Measurements from ENCODE around the gene ATP1B2. TPM values are rescaled to one million over a fixed set of nuclear protein-coding genes. Genes with fewer than 3 reads are reported as not detected.

Gene ATP1B2
- total RNA-seq, 1 experiment from 2014 or later: not detected

- peaks cover 3% of the 10 kb centered on the region for H3K9me3 Mint-ChIP-seq (ENCODE audit: low read depth, unreplicated experiment)
- no peak for DNase-seq
- intact Hi-C loops (cut with micrococcal nuclease; ENCODE audit: unreplicated experiment): no loop called here
- no peaks in the 10 kb centered on the region for H3K27me3 Mint-ChIP-seq (ENCODE audit: unreplicated experiment)
- CTCF ChIA-PET: no interaction called here
- H3K36me3 Mint-ChIP-seq (ENCODE audit: insufficient read depth, unreplicated experiment): peaks cover 48% of the 10 kb centered on the region
- H3K4me3 Mint-ChIP-seq (ENCODE audit: low read depth, unreplicated experiment): no peak overlapping the region
- TF ChIP-seq CTCF (IDR thresholded peaks at IDR 0.05; ENCODE audit: unreplicated experiment): no peak
- no TSS peak for BruUV-seq (replicated peaks)
- no peak overlapping the region for H3K27ac Mint-ChIP-seq (ENCODE audit: unreplicated experiment)
- H3K4me1 Mint-ChIP-seq (ENCODE audit: low read depth, unreplicated experiment): no peaks in the 10 kb centered on the region
These were observed 26.8 kb downstream of the ATP1B2 start for GRCh38 chr17:7677388-7678067.

- no peak for TF ChIP-seq CTCF (IDR thresholded peaks at IDR 0.05; ENCODE audit: unreplicated experiment)
- no peaks in the 10 kb centered on the region for H3K27me3 Mint-ChIP-seq (ENCODE audit: unreplicated experiment)
- no peak for DNase-seq
- H3K36me3 Mint-ChIP-seq (ENCODE audit: insufficient read depth, unreplicated experiment): peaks cover 50% of the 10 kb centered on the region
- no peaks in the 10 kb centered on the region for H3K9me3 Mint-ChIP-seq (ENCODE audit: low read depth, unreplicated experiment)
- peak overlapping the region; percentile 56 for H3K27ac Mint-ChIP-seq (ENCODE audit: unreplicated experiment)
- no TSS peak for BruUV-seq (replicated peaks)
- peak overlapping the region; percentile 86 for H3K4me3 Mint-ChIP-seq (ENCODE audit: low read depth, unreplicated experiment)
- H3K4me1 Mint-ChIP-seq (ENCODE audit: low read depth, unreplicated experiment): no peaks in the 10 kb centered on the region
- CTCF ChIA-PET: no interaction called here
- intact Hi-C loops (cut with micrococcal nuclease; ENCODE audit: unreplicated experiment): loop anchor here (5.0 to 10.0 kb wide), 3 partner anchors 53 to 330 kb away; partner anchors contain the start of genes KCTD11, SHBG and TMEM95
These were observed 34.3 kb downstream of the ATP1B2 start for GRCh38 chr17:7684851-7685532.

DNA sequence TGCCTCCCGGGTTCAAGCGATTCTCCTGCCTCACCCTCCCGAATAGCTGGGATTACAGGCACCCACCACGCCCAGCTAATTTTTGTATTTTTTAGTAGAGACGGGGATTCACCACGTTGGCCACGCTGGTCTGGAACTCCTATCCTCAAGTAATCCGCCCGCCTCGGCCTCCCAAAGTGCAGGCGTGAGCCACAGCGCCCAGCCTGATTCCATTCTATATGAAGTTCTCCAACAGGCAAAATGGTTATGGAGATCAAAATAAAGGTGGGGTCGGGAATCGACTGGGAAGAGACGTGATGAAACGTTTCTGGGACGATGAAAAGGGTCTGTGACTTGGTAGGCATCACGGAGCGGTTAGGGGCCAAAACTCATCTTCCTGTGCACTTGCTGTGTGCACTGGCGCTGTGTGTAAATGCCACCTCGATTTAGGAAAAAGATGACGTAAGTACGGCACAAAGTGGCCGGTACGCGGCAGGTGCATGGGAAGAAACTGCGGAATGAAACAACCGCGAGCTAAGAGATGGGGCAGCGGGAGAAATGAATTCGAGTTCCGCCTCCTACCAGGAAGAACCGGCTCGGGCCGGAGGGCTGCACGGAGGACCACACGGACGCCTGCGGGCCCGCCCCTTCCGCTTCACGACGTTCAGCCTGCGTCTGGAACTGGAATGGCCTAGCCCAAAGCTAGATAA, 35.0 kb downstream of the ATP1B2 start:
- CTCF ChIA-PET: no interaction called here
- peak; percentile 89 for DNase-seq
- peak overlapping the region; percentile 86 for H3K4me3 Mint-ChIP-seq (ENCODE audit: low read depth, unreplicated experiment)
- intact Hi-C loops (cut with micrococcal nuclease; ENCODE audit: unreplicated experiment): loop anchor here (5.0 to 10.0 kb wide), 3 partner anchors 53 to 331 kb away; partner anchors contain the start of genes KCTD11, SHBG and TMEM95
- H3K27ac Mint-ChIP-seq (ENCODE audit: unreplicated experiment): peak overlapping the region; percentile 99
- no peaks in the 10 kb centered on the region for H3K27me3 Mint-ChIP-seq (ENCODE audit: unreplicated experiment)
- TF ChIP-seq CTCF (IDR thresholded peaks at IDR 0.05; ENCODE audit: unreplicated experiment): no peak
- no peaks in the 10 kb centered on the region for H3K4me1 Mint-ChIP-seq (ENCODE audit: low read depth, unreplicated experiment)
- no peaks in the 10 kb centered on the region for H3K9me3 Mint-ChIP-seq (ENCODE audit: low read depth, unreplicated experiment)
- peaks cover 50% of the 10 kb centered on the region for H3K36me3 Mint-ChIP-seq (ENCODE audit: insufficient read depth, unreplicated experiment)
- BruUV-seq (replicated peaks): no TSS peak

GRCh38 chr17:7686222-7687071, 35.7 kb downstream of the ATP1B2 start:
- TF ChIP-seq CTCF (IDR thresholded peaks at IDR 0.05; ENCODE audit: unreplicated experiment): no peak
- H3K4me1 Mint-ChIP-seq (ENCODE audit: low read depth, unreplicated experiment): no peaks in the 10 kb centered on the region
- intact Hi-C loops (cut with micrococcal nuclease; ENCODE audit: unreplicated experiment): loop anchor here (5.0 to 10.0 kb wide), 3 partner anchors 54 to 332 kb away; partner anchors contain the start of genes KCTD11, SHBG and TMEM95
- peak; percentile 70 for DNase-seq
- BruUV-seq (replicated peaks): TSS peak; percentile 91
- CTCF ChIA-PET: interaction anchor here (1.0 to 2.2 kb wide), 5 partner anchors 12 to 250 kb away, joined by 3 to 12 read pairs (median 4); partner anchors contain the start of genes DNAH2 and MPDU1
- H3K9me3 Mint-ChIP-seq (ENCODE audit: low read depth, unreplicated experiment): no peaks in the 10 kb centered on the region
- H3K27me3 Mint-ChIP-seq (ENCODE audit: unreplicated experiment): no peaks in the 10 kb centered on the region
- H3K36me3 Mint-ChIP-seq (ENCODE audit: insufficient read depth, unreplicated experiment): peaks cover 50% of the 10 kb centered on the region
- peak overlapping the region; percentile 99 for H3K27ac Mint-ChIP-seq (ENCODE audit: unreplicated experiment)
- H3K4me3 Mint-ChIP-seq (ENCODE audit: low read depth, unreplicated experiment): peak overlapping the region; percentile 86
